ENCODE data around the gene VPS9D1.

The VPS9D1 gene

DNA sequence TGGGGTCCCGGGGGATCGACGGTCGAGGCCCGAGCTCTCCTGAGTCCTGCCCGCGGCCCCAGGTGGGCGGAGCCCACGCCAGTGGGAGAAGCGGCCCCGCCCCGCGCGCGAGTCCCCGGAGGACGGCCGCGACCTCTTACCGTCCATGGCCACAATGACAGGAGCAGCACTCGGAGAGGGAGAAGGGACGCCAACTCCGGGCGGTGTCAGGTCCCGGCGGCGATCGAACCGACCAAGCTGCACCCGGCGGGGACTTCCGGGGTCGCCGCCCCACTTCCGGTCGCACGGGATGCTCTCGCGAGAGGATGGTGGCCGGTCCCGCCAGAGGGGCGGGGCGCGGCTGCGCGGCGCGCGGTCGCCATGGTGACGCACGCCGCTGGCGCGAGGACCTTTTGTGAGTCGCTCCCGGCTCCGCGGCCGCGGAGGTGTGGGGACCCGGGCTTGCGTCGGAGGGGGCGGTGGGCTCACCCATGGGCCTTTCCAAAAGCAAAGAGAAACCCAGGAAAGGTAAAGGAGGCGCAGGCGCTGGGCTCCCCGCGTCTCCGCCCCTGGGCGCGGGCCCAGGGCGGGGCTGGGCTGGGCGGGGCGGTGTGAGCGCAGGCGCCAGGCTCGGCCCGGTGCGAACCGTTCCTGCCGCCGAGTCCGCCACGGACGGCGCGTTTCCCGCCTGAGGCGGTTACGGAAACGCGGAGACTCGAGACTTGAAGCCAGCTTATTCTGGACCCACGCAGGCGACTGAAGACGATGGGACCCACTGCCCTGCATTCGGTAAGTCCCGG, 63.1 kb downstream of the VPS9D1 start, which contains the start of the genes CHMP1A and SPATA33:
CHMP1A (minus strand) TSS at position 267 of the 779 bp plus-strand sequence; CDS start at position 147, 120 bp downstream.
SPATA33 (plus strand) TSS at position 395 of the 779 bp plus-strand sequence; CDS start at position 471, 76 bp downstream.
- no peak for FAIRE-seq
